ENCODE results near the gene ARAP1.
A peak's percentile ranks its signal among the peaks of the same experiment; 100 is the strongest.

ARAP1 gene

DNA sequence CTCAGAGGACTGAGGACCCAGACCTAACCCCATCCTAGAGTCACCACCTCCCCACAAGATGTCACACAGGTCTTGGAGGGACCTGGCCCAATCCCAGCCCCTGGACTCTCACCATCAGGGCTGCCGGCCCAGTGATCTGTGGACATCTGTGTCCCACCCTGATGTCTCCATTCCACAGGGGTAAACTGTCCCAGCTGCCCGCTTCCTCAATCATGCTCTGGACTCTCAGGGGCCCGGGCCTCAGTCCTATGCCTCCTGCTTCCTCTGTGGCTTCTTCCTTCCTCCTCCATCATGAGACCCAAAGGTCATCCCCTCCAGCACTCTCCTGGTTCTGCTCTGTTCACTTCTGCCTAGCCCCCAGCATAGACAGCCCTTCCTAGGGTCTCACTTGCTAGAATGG lies 32.2 kb downstream of the ARAP1 start:
- Mint-ChIP-seq H3K27ac (peak overlapping the region; percentile 87), H3K36me3 (ENCODE audit: low read depth) (peaks cover under 1% of the 10 kb centered on the region), H3K9me3 (no peaks in the 10 kb centered on the region), H3K4me1 (ENCODE audit: low read depth) (peaks cover 66% of the 10 kb centered on the region), H3K27me3 (no peaks in the 10 kb centered on the region), H3K4me3 (peak overlapping the region; percentile 90)

DNA sequence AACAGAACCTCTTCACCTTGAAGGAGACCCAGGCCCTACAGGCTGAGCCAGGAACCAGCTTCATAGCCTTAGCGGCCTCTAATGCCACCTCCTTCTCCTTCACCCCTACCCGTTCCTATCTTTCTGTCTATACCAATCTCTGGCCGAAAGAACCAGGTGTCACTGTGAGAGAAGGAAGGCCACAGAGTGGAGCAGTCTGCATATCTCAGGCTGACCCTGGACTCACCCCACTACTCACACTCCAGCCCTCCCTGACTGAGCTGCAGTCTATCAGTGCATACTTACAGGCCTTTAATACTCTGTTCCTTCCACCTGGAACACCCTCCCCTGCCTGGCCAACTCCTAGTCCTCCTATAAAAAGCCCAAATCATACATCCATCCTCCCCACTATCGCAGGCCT lies 32.7 kb downstream of the ARAP1 start:
- Mint-ChIP-seq H3K27me3 (no peaks in the 10 kb centered on the region), H3K36me3 (ENCODE audit: low read depth) (no peaks in the 10 kb centered on the region), H3K9me3 (no peaks in the 10 kb centered on the region), H3K4me1 (ENCODE audit: low read depth) (peaks cover 61% of the 10 kb centered on the region), H3K4me3 (peak overlapping the region; percentile 90), H3K27ac (peak overlapping the region; percentile 87)

DNA sequence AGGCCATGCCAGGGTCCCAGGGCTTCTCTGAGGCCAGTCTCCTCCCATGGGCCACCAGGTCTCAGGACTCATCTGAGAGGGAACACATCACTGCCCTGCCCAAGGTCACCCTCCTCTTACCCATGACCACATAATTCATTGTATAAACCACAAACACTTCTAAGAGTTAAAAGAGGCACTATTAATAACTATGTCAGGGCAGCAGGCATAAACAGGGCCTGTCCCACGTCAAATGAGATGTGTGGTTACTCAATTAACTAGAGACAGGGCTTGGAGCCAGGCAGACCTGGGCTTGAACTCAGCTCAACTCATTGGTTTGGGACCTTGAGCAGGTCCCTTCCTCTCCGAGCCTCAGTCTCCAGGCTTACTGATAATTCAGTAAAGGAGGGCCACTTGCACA lies 33.1 kb downstream of the ARAP1 start:
- Mint-ChIP-seq H3K4me3 (no peak overlapping the region), H3K4me1 (ENCODE audit: low read depth) (peaks cover 60% of the 10 kb centered on the region), H3K27ac (peak overlapping the region; percentile 87), H3K27me3 (no peaks in the 10 kb centered on the region), H3K9me3 (no peaks in the 10 kb centered on the region), H3K36me3 (ENCODE audit: low read depth) (no peaks in the 10 kb centered on the region)

DNA sequence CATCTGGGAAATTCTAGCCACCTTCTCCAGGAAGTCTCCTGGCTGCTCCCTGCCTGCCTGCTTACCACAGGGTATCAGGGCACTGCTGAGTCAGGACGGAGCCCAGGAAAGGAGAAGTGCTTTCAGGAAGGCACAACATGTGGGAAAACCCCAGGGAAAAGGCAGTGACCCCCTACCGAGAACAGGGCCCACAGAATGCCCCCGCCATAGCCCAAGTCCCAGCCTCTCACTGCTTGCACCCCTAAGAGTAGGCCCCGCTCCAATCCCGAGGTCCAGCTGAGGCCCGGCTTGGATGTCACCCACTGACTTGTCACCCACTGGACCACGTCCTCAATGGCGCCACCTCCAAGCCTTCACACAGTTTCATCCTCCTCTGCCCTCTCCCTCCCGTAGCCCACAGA lies 34.1 kb downstream of the ARAP1 start:
- Mint-ChIP-seq H3K27me3 (no peaks in the 10 kb centered on the region), H3K4me3 (no peak overlapping the region), H3K9me3 (no peaks in the 10 kb centered on the region), H3K27ac (no peak overlapping the region), H3K36me3 (ENCODE audit: low read depth) (no peaks in the 10 kb centered on the region), H3K4me1 (ENCODE audit: low read depth) (peaks cover 54% of the 10 kb centered on the region)

DNA sequence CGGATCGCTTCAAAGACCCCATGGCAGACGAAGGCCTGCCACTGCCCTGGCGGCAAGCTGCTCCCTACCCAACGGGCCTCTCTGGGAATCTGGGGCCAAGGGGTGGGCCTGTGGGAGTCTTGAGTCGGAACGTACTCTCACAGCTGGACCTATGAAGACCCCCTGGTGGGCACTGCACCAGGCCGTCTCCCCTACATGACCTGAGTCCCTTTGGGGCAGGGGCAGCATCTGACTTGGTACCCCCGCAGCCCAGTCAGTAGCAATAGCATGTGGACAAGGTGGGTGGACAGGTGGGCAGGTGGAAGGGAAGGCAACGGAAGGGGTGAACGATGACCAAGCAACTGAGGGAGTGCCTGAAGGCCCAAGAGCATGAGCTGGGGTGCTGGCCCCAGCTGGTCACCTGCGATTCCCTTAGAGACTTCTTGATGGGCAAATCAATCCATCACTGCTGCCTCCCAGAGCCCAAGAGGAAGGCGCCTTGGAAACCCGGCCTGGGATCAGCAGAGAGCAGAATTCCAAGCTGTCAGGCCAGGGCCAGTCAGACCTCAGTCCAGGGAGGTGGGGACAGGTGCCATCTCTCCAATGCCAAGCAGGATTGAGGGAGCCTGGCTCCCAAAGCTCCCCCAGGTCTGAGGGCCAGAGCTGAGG lies 35.3 kb downstream of the ARAP1 start:
- Mint-ChIP-seq H3K36me3 (ENCODE audit: low read depth) (no peaks in the 10 kb centered on the region), H3K4me3 (no peak overlapping the region), H3K27ac (no peak overlapping the region), H3K4me1 (ENCODE audit: low read depth) (peaks cover 48% of the 10 kb centered on the region), H3K27me3 (no peaks in the 10 kb centered on the region), H3K9me3 (no peaks in the 10 kb centered on the region)

DNA sequence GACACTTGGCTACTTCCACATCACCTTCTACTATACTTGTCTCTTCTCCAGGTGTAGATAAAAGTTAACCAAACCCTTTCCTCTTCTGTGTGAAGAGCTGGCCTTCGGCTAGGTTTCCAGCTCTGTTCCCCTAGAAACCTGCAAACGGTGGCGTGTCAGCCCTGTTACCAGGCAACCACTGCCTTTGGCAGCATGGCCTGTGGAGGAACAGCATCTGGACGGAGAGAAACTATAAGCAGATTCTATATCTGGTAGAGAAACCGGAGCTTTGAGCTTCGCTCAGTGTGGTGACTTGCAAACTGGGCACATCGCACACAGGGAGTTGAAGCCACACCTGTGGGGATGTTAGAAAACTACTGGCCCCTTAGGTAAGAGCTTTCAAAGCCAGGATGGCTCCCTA lies 35.9 kb downstream of the ARAP1 start:
- no peaks in the 10 kb centered on the region for H3K9me3 Mint-ChIP-seq
- no peak overlapping the region for H3K27ac Mint-ChIP-seq
- no peak overlapping the region for H3K4me3 Mint-ChIP-seq
- peaks cover 44% of the 10 kb centered on the region for H3K4me1 Mint-ChIP-seq (ENCODE audit: low read depth)
- no peaks in the 10 kb centered on the region for H3K27me3 Mint-ChIP-seq
- no peaks in the 10 kb centered on the region for H3K36me3 Mint-ChIP-seq (ENCODE audit: low read depth)

DNA sequence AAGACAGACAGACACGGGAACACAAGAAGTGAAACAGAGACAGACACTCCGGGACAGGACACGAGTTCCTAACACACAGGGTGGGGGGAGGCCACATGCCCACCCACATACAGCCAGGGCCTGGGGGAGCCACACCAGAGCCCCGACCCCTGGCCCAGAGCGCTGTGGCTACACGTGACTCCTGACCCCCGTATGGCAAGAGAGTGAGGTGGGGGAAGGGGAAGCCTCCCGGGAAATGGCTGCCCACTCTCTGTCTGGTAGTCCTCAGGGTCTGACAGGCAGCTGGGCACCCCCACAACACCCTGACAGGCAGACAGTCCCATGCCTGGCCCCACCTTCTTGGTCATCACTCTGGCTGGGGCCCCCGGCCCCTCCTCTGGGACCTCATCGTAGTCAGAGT lies 39.4 kb downstream of the ARAP1 start:
- H3K9me3 Mint-ChIP-seq = no peaks in the 10 kb centered on the region
- peak overlapping the region; percentile 33 for H3K27ac Mint-ChIP-seq
- peaks cover 16% of the 10 kb centered on the region for H3K36me3 Mint-ChIP-seq (ENCODE audit: low read depth)
- no peak overlapping the region for H3K4me3 Mint-ChIP-seq
- no peaks in the 10 kb centered on the region for H3K27me3 Mint-ChIP-seq
- peaks cover 12% of the 10 kb centered on the region for H3K4me1 Mint-ChIP-seq (ENCODE audit: low read depth)

DNA sequence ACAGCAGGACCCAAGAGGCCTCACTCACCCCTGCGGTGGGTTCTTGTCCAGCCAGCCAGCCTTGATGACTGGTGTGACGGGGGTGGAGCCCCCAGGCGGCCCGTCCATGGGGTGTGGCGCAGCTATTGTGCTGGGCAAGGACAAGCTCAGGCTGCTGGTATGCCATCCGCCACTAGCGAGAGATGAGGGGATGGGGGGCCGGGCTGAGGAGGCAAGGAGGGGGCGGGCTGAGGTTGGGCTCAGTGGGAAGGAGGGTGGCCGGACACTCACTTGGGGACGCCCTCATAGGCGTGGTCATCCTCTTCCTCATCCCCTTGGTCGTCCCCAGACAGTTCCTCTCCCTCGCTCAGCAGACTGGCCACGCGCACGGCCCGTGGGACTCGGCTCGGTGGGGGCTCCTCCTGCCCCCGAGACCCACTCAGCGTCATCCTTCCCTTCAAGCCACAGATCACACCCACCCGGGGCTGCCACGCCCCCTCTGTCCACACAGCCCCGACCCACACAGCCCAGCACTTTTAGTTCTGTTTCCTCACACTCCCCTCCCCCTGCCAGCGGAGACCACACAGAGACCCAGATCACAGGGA lies 39.9 kb downstream of the ARAP1 start:
- Mint-ChIP-seq H3K36me3 (ENCODE audit: low read depth) (peaks cover 20% of the 10 kb centered on the region), H3K4me1 (ENCODE audit: low read depth) (peaks cover 12% of the 10 kb centered on the region), H3K27ac (peak overlapping the region; percentile 33), H3K27me3 (no peaks in the 10 kb centered on the region), H3K4me3 (no peak overlapping the region), H3K9me3 (no peaks in the 10 kb centered on the region)

DNA sequence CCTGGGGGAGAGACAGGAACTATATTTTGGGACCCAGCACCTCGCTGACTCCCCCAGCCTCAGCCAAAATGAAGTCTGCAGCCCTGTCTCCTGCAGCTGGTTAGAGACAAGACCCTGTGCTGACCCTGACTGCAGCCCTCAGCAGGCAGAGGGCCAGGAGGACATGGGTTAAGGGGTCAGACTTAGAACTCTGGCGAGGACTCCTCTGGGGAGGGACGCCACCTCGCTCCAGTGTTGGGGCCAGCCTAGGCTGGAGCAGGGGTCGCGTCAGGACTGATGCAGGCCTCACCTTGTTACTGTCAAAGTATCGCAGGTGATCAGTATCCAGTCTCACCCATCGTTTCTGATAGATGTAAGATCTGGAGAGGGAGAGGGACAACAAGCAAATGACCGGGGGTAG lies 41.1 kb downstream of the ARAP1 start:
- Mint-ChIP-seq H3K4me3 (no peak overlapping the region), H3K9me3 (no peaks in the 10 kb centered on the region), H3K36me3 (ENCODE audit: low read depth) (peaks cover 31% of the 10 kb centered on the region), H3K4me1 (ENCODE audit: low read depth) (peaks cover 7% of the 10 kb centered on the region), H3K27me3 (no peaks in the 10 kb centered on the region), H3K27ac (no peak overlapping the region)

DNA sequence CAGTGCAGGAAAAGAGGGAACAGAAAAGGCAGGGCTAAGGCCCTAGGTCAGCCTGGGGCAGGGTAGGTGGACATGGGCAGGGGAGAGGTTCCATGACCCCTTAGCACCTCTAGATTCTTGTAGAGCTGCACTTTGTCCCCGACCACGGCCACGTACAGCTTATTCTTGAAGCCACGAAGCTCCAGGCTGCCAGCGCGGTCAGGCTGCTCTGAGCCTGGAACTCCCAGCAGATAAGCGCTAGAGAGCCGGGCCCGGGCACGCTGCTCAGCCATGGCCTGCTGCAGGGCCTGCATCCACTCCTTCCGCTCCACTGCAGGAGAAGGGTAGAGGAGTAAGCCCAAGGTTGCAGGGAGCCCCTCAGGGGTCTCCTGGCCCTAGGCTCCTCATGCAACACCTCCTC lies 41.9 kb downstream of the ARAP1 start:
- H3K4me3 Mint-ChIP-seq = no peak overlapping the region
- peaks cover 38% of the 10 kb centered on the region for H3K36me3 Mint-ChIP-seq (ENCODE audit: low read depth)
- no peaks in the 10 kb centered on the region for H3K27me3 Mint-ChIP-seq
- H3K4me1 Mint-ChIP-seq (ENCODE audit: low read depth) = peaks cover 5% of the 10 kb centered on the region
- H3K9me3 Mint-ChIP-seq = no peaks in the 10 kb centered on the region
- peak overlapping the region; percentile 68 for H3K27ac Mint-ChIP-seq

DNA sequence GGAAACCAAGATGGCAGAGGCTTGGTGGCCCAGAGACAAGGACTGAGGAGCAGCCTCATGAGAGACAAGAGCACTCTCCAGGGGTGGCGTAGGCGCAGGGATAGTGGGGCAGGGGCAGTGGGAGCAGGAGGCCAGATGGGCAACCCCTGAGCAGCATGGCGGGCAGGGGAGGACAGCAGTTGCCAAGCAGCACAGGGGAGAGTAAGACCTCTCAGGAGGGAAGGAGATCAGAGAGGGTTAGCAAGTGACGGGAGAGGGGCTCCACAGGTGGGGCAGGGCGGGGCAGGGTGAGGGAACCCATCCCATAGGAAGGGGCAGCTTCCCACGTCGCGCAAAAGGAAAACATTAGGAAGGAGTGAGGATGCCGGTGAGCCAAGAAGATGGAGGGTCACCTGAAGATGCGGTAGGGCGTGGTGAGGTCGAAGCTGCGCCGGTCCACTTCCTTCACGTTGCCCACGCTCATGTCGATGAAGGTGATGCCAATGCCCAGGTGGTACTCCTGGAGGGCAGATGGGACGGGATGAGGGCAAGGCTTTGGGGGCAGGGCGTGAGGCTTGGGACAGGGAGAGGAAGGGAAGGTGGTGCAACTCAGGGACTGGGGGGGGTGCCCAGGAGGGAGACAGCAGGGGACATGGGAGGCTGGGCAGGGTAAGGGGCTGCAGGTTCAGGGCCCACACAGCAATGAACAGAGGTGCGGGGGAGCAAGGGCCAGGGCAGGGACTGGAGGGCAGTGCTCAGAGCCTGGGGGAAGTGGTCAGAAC lies 42.5 kb downstream of the ARAP1 start:
- Mint-ChIP-seq H3K36me3 (ENCODE audit: low read depth) (peaks cover 38% of the 10 kb centered on the region), H3K27me3 (no peaks in the 10 kb centered on the region), H3K4me1 (ENCODE audit: low read depth) (peaks cover 5% of the 10 kb centered on the region)

DNA sequence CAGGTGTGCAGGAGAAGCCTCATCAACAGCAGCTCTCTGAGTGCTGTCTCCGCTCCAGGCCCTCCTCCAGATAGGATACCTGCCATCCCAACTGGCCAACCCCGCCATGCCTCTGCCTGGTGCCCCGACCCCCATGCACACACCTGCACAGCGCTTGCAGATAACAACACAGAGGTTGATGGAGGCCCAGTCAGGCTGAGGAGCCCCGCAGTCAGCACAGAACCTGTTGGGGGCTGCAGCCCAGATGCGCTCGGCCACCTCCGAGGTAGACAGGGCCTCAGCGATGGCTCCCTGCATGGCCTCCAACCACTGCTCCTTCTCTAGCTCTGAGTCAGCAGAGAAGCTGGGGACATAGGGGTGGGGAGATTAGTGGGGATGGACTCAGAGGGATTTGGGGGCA lies 45.2 kb downstream of the ARAP1 start:
- no peaks in the 10 kb centered on the region for H3K9me3 Mint-ChIP-seq
- no peaks in the 10 kb centered on the region for H3K4me1 Mint-ChIP-seq (ENCODE audit: low read depth)
- peaks cover 38% of the 10 kb centered on the region for H3K36me3 Mint-ChIP-seq (ENCODE audit: low read depth)
- H3K4me3 Mint-ChIP-seq = no peak overlapping the region
- no peak overlapping the region for H3K27ac Mint-ChIP-seq
- no peaks in the 10 kb centered on the region for H3K27me3 Mint-ChIP-seq

More for the DNA sequence above, 42.5 kb downstream of the ARAP1 start:
- H3K4me3 Mint-ChIP-seq = no peak overlapping the region
- H3K9me3 Mint-ChIP-seq = no peaks in the 10 kb centered on the region
- H3K27ac Mint-ChIP-seq = peak overlapping the region; percentile 68

DNA sequence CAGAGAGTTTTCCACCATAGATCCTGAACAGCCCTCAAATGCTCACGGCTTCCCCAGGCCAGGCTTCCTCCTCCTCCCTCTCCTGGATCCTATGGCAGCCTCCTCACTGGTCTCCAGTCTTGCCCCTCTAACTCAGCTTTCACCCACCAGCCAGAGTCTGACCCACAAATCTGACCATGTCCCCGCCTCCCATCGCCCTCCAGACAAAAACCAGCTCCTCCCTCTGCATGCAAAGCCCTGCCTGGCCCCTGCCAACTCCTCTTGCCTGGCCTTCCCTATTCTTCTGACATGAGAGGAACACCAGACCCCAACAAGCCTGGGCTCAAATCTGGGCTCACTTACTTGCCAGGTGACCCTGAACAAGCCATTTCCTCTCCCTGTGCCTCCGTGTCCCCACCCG lies 45.6 kb downstream of the ARAP1 start:
- peaks cover 38% of the 10 kb centered on the region for H3K36me3 Mint-ChIP-seq (ENCODE audit: low read depth)
- no peak overlapping the region for H3K4me3 Mint-ChIP-seq
- no peak overlapping the region for H3K27ac Mint-ChIP-seq

DNA sequence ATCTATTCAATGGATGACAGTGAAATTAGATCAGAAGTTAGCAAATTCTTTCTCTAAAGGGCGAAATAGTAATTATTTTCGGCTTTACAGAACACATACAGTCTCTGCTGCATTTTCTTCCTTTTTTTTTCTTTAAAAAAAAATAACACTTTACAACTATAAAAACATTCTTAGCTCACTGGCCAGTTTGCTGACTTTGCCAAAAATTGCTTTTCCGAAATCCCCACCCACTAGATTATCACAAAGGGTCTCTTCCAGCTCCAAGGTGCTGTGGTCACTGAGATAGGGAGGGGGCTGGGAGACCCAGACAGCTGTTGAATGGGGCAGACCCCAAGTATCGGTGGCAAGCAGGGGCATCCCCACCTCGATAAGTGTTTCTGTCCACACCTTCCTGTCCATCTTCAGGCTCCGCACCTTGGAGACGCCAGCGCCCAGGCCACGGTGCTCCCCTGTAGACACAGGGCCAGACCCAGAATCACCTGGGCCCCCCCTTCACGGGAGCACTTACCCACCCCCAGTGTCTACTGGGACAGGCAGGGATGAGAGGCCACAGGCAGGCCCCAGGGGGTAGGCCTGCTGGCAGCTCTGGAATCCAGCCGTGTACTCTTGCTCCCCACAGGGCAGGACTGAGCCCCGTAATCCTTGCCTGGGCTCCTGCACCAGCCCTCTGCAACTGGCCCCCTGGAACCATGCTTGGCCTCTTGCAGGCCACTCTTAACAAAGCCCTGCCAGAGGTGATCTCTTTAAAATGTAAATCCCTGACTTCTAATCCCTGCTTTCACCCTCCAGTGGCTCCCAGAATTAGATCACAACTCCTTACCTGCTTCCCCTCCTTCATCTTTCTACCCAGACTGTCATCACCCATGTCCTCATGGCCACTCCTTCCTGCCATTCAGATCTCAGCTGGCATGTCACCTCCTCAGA lies 46.5 kb downstream of the ARAP1 start:
- H3K4me1 Mint-ChIP-seq (ENCODE audit: low read depth) = no peaks in the 10 kb centered on the region
- no peaks in the 10 kb centered on the region for H3K9me3 Mint-ChIP-seq
- H3K27me3 Mint-ChIP-seq = no peaks in the 10 kb centered on the region
- peaks cover 44% of the 10 kb centered on the region for H3K36me3 Mint-ChIP-seq (ENCODE audit: low read depth)
- peak overlapping the region; percentile 13 for H3K27ac Mint-ChIP-seq
- no peak overlapping the region for H3K4me3 Mint-ChIP-seq

More for the DNA sequence above, 45.6 kb downstream of the ARAP1 start:
- Mint-ChIP-seq H3K9me3 (no peaks in the 10 kb centered on the region), H3K4me1 (ENCODE audit: low read depth) (no peaks in the 10 kb centered on the region), H3K27me3 (no peaks in the 10 kb centered on the region)
